NT2/D1 (cell line): ENCODE measurements around the gene FMN2.

ENCODE experiments used
- SUZ12 ChIP-seq: IDR thresholded peaks from 2 replicates; pipeline ENCODE4 v1.6.1; 2011; ENCODE audit not compliant: insufficient read length, insufficient read depth; ENCODE audit errors: extremely low read depth
- YY1 ChIP-seq: IDR thresholded peaks from 2 replicates; pipeline ENCODE4 v1.6.1; 2011; ENCODE audit not compliant: insufficient read length, insufficient read depth
- ZNF274 ChIP-seq: IDR thresholded peaks from 2 replicates; pipeline ENCODE4 v1.6.1; 2011; ENCODE audit warnings: mild to moderate bottlenecking, low read depth, low read length

- no peak for TF ChIP-seq ZNF274
- no peak for TF ChIP-seq YY1
- TF ChIP-seq SUZ12: no peak
Measured at GRCh38 chr1:240091614-240092300, at the start of gene FMN2.
